Heart left ventricle (tissue), 16 donors: ENCODE measurements around the gene MCM3AP. TPM values are rescaled to one million over a fixed set of nuclear protein-coding genes. Genes with fewer than 3 reads are reported as not detected.

ENCODE experiments used
- ATAC-seq, 4 donors: fragments of 200-7000 bp; cut with Tn5 transposase; one replicate each; pipeline ENCODE4 v1.9.1; 2020 to 2022; ENCODE audit warnings: moderate library complexity in 4 of 4, mild to moderate bottlenecking in 3 of 4, moderate number of reproducible peaks in 1 of 4
- DNase-seq, 5 donors: peaks; one replicate each; pipeline ENCODE4 v3.0.0-alpha.2; 2020
- H3K27ac ChIP-seq, 12 donors: fragments of 200-600 bp; sonication (generic) in 4 of 12; one replicate each; pipeline versions ENCODE4 v1.5.0 to v1.8.0; 2016 to 2022; ENCODE audit warnings: mild to moderate bottlenecking in 2 of 12
- H3K27me3 ChIP-seq, 9 donors: fragments of 200-600 bp; sonication (generic) in 2 of 9; one replicate each; pipeline versions ENCODE4 v1.5.1 to v1.8.0; 2016 to 2022; ENCODE audit warnings: mild to moderate bottlenecking in 3 of 9
- H3K36me3 ChIP-seq, 9 donors: fragments of 200-600 bp; sonication (generic) in 2 of 9; one replicate each; pipeline versions ENCODE4 v1.5.0 to v1.8.0; 2018 to 2022; ENCODE audit warnings: mild to moderate bottlenecking in 2 of 9
- H3K4me1 ChIP-seq, 12 donors: fragments of 200-600 bp; sonication (generic) in 4 of 12; one replicate each; pipeline versions ENCODE4 v1.5.0 to v1.8.0; 2016 to 2022; ENCODE audit warnings: mild to moderate bottlenecking in 3 of 12
- H3K4me3 ChIP-seq, 12 donors: fragments of 200-600 bp; sonication (generic) in 4 of 12; one replicate each; pipeline versions ENCODE4 v1.5.0 to v1.8.0; 2017 to 2022; ENCODE audit warnings: mild to moderate bottlenecking in 9 of 12, moderate library complexity in 4 of 12
- H3K9me3 ChIP-seq, 12 donors: fragments of 200-600 bp; sonication (generic) in 4 of 12; one replicate each; pipeline versions ENCODE4 v1.5.0 to v1.8.0; 2016 to 2022; ENCODE audit warnings: mild to moderate bottlenecking in 1 of 12
- POLR2A ChIP-seq, 2 donors: fragments of 450-650 bp; IDR thresholded peaks; one replicate each; pipeline ENCODE4 v1.6.1; 2017; ENCODE audit warnings: antibody characterized with exemption in 2 of 2, mild to moderate bottlenecking in 2 of 2, moderate library complexity in 2 of 2
- WGBS, 4 donors: extraction: QIAGEN DNeasy Blood & Tissue Kit in 2 of 4; methylation state at CpG; one replicate each; pipeline versions ENCODE4 v1.1.5 to v1.1.7; 2013 to 2018; 5-methylcytosine and 5-hydroxymethylcytosine counted together
- intact Hi-C, 10 donors: fragments of 100-400 bp; cut with DNase I; formaldehyde crosslinking; loops; one replicate each; pipeline versions ENCODE4 v1.11.1 to v1.14.2; 2022
- polyA plus RNA-seq, 2 donors: library from polyadenylated mRNA; stranded (reverse); fragments of 200-250 nt; gene quantifications; one replicate each; pipeline ENCODE4 v1.2.3, GENCODE V29; 2013
- total RNA-seq, 9 donors: library from RNA; depleted of rRNA in 2 of 9; stranded (reverse); fragments of >200 nt in 2 of 9; fragmentation: NEBNext Ultra II Directional in 3 of 9; extraction: Animal tissue kit (Norgen Biotek cat#: 25700) in 3 of 9; gene quantifications; one replicate each; pipeline versions ENCODE4 v1.1.0 to v1.2.4, GENCODE V29; 2016 to 2023
- TF ChIP-seq, protein P1 (sequence below), 12 donors: fragments of 200-600 bp; sonication (generic) in 4 of 12; IDR thresholded peaks; one replicate each; pipeline versions ENCODE4 v1.5.0 to v1.8.0; 2018 to 2022; ENCODE audit warnings: antibody characterized with exemption in 12 of 12, mild to moderate bottlenecking in 5 of 12
- donor health status: ischemic (EF 13 %, LVEDD 7.1; RV severe dilation, severe dysfunction).
- donor health status: healthy with polysubstance abuse.
- donor health status: DM: no; HTN: yes; CAD: no.
- donor health status: DM: no; HTN: no; CAD: no.
- donor health status: ischemic (EF 25% LVEDD 6.9; RV normal size, moderate dysfunction).
- donor health status: ischemic (EF 25% LVEDD 5.7; RV mildly dilated, moderate dysfunction).
- donor health status: healthy.
- donor health status: DM: yes; HTN: yes; CAD: no.
- donor health status: ischemic (EF 35%, LVEDD 5.7; RV mildly dilated, moderate dysfunction).
- donor health status: nonischemic (EF 11% LVEDD 7.7; RV severe dilation, severe dysfunction).
- donor health status: DM: yes; HTN: yes; CAD: no.
- donor health status: PGD.
- donor health status: ischemic (EF 29% LVEDD 5.4; RV normal size, mild dysfunction).
- donor health status: nonischemic (EF 23%, LVEDD 6.1; RV moderate dilation, normal function).

Gene MCM3AP
- total and polyA plus RNA-seq, 11 donors, result 24.5 to 69.8 (median 55.3) TPM

DNA sequence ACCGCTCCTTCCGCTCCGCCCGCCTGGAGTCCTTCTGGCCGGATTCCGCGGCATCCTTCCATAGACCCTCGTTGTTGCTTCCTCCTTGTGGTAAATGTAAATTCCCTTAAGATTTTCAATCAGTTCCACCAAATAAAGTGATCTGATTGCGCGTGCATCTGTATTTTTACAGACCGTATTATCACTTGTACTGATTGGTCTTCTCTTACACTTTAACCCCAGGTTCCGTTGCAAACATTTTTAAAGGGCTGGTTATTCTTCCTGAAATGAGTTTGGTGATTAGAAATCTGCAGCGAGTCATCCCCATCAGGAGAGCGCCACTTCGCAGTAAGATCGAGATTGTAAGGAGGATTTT, 1.2 kb upstream of the MCM3AP start:
- intact Hi-C loops, result loop anchor here in 6 of 10 donors (1.0 to 5.0 kb wide), 3 partner anchors 36 to 38 kb away; partner anchors contain the start of genes PCNT (in 6 of the 6) and C21orf58 (in 4 of the 6)
- ATAC-seq (no peak), DNase-seq (no peak)
- peak overlapping the region; percentile 85 to 99 (median 98) for H3K27ac ChIP-seq
- H3K4me3 ChIP-seq, result peak overlapping the region; percentile 70 to 99 (median 89)
- peaks cover 0 to 50% (median 33%) of the 10 kb centered on the region in 9 donors for H3K36me3 ChIP-seq
- peaks cover 0 to 62% (median 46%) of the 10 kb centered on the region in 12 donors for H3K4me1 ChIP-seq
- H3K9me3 ChIP-seq, result no peaks in the 10 kb centered on the region
- H3K27me3 ChIP-seq, result no peaks in the 10 kb centered on the region
- TF ChIP-seq, protein P1, sequence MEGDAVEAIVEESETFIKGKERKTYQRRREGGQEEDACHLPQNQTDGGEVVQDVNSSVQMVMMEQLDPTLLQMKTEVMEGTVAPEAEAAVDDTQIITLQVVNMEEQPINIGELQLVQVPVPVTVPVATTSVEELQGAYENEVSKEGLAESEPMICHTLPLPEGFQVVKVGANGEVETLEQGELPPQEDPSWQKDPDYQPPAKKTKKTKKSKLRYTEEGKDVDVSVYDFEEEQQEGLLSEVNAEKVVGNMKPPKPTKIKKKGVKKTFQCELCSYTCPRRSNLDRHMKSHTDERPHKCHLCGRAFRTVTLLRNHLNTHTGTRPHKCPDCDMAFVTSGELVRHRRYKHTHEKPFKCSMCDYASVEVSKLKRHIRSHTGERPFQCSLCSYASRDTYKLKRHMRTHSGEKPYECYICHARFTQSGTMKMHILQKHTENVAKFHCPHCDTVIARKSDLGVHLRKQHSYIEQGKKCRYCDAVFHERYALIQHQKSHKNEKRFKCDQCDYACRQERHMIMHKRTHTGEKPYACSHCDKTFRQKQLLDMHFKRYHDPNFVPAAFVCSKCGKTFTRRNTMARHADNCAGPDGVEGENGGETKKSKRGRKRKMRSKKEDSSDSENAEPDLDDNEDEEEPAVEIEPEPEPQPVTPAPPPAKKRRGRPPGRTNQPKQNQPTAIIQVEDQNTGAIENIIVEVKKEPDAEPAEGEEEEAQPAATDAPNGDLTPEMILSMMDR (IDR thresholded peaks at IDR 0.05), result no peak
- TF ChIP-seq POLR2A (IDR thresholded peaks at IDR 0.05), result no peak
- WGBS, 4 donors, result 0 to 1% (median 0%) methylated on average over 16 of the region's 16 CpGs

GRCh38 chr21:46285761-46286647, 593 bp upstream of the MCM3AP start, which contains the start of gene YBEY:
Gene YBEY (plus strand): TSS chr21:46286342. CDS start chr21:46286914, 572 bp downstream.
- peaks cover 0 to 68% (median 49%) of the 10 kb centered on the region in 12 donors for H3K4me1 ChIP-seq

DNA sequence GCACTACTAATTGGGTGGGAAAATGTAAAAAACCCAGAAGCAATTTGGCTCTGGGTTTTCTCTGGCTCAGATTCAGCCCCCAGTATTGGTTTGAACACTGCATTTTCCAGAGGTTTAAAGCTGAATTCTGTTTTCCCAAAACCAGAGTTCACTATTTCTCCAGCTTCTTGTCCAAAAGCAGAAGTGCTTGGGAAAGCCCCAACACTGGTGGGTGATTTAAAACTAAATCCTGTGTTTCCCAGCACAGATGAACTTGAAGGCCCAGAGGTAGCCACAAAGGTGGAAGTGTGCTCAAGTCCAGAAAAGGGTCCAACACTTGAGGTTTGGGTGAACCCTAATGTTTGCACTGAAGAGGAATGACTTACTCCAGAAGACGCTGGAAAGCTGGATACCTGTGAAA, 678 bp downstream of the MCM3AP start:
- H3K36me3 ChIP-seq, result peaks cover 0 to 63% (median 47%) of the 10 kb centered on the region in 9 donors
- no peaks in the 10 kb centered on the region for H3K9me3 ChIP-seq
- peaks cover 0 to 69% (median 49%) of the 10 kb centered on the region in 12 donors for H3K4me1 ChIP-seq
- DNase-seq, result no peak
- peak overlapping the region in 7 of 12 donors; percentile 81 to 99 (median 90) for H3K4me3 ChIP-seq
- H3K27me3 ChIP-seq, result no peaks in the 10 kb centered on the region
- 83 to 94% (median 93%) methylated on average over 1 of the region's 1 CpG for WGBS, 4 donors
- peak overlapping the region in 5 of 12 donors; percentile 94 to 99 (median 98) for H3K27ac ChIP-seq
- ATAC-seq, result no peak
- intact Hi-C loops, result loop anchor here in 7 of 10 donors (2.0 to 5.0 kb wide), 2 partner anchors 38 to 40 kb away; partner anchors contain the start of genes PCNT (in 7 of the 7) and C21orf58 (in 5 of the 7)
- TF ChIP-seq, protein P1 (IDR thresholded peaks at IDR 0.05), result no peak
- TF ChIP-seq POLR2A (IDR thresholded peaks at IDR 0.05), result no peak

More at GRCh38 chr21:46285761-46286647, 593 bp upstream of the MCM3AP start, which contains the start of gene YBEY:
- peak; percentile 91 to 95 (median 93) for DNase-seq
- peak; percentile 95 to 98 (median 98) for ATAC-seq
- 0% methylated on average over 37 to 105 of the region's 105 CpGs for WGBS, 4 donors
- no peaks in the 10 kb centered on the region for H3K27me3 ChIP-seq
- peak in 1 of 2 donors; percentile 72 for TF ChIP-seq POLR2A (IDR thresholded peaks at IDR 0.05)
- TF ChIP-seq, protein P1 (IDR thresholded peaks at IDR 0.05), result peak in 9 of 12 donors; percentile 15 to 63 (median 41)
- intact Hi-C loops, result loop anchor here in 8 of 10 donors (1.0 to 5.0 kb wide), 3 partner anchors 36 to 39 kb away; partner anchors contain the start of genes PCNT (in 8 of the 8) and C21orf58 (in 4 of the 8)
- peaks cover 0 to 50% (median 34%) of the 10 kb centered on the region in 9 donors for H3K36me3 ChIP-seq
- H3K27ac ChIP-seq, result peak within 1 kb of the TSS; percentile 85 to 99 (median 98)
- H3K9me3 ChIP-seq, result no peaks in the 10 kb centered on the region
- H3K4me3 ChIP-seq, result peak within 1 kb of the TSS; percentile 70 to 99 (median 89)
